Panc1 (cell line): ENCODE measurements around the gene DSCAML1. TPM values are rescaled to one million over a fixed set of nuclear protein-coding genes. Genes with fewer than 3 reads are reported as not detected.

ENCODE experiments used
- ATAC-seq: fragments of 200-7000 bp; cut with Tn5 transposase; 2 replicates; pipeline ENCODE4 v1.9.1; 2020; ENCODE audit warnings: mild to moderate bottlenecking, moderate library complexity
- BruUV-seq: library from RNA; stranded (reverse); fragments of 400-500 nt; replicated peaks from 2 replicates; lab custom pipeline; 2021; lab: Mats Ljungman, UMichigan
- CTCF ChIA-PET: fragments of 300-600 bp; sonication (Branson Sonifier 250); formaldehyde crosslinking; loops from one replicate; lab custom pipeline; 2022; ENCODE audit warnings: antibody characterized with exemption; lab: Charles Lee
- POLR2A ChIA-PET: fragments of 300-600 bp; sonication (Branson Sonifier 250); formaldehyde crosslinking; loops from one replicate; lab custom pipeline; 2022; ENCODE audit warnings: antibody characterized with exemption; lab: Charles Lee
- DNase-seq: peaks from one replicate; pipeline ENCODE4 v3.0.0-alpha.2; 2010; ENCODE audit warnings: low read depth, low spot score
- H3K27ac ChIP-seq: 2 replicates; pipeline ENCODE4 v1.5.1; 2011; ENCODE audit warnings: mild to moderate bottlenecking, low read length, inconsistent platforms
- H3K27me3 ChIP-seq: fragments of 200-500 bp; sonication (Bioruptor generic); 2 replicates; pipeline ENCODE4 v1.6.0; 2014; ENCODE audit warnings: low read length, inconsistent platforms; ENCODE audit not compliant: control insufficient read depth, insufficient read depth
- H3K36me3 ChIP-seq: fragments of 200-500 bp; sonication (Bioruptor generic); 2 replicates; pipeline ENCODE4 v1.5.1; 2014; ENCODE audit warnings: inconsistent platforms, mild to moderate bottlenecking, low read length, moderate library complexity; ENCODE audit not compliant: control insufficient read depth, insufficient read depth
- H3K4me1 ChIP-seq: 2 replicates; pipeline ENCODE4 v1.5.1; 2011; ENCODE audit warnings: inconsistent platforms, mild to moderate bottlenecking, low read length, moderate library complexity; ENCODE audit not compliant: control insufficient read depth, insufficient read depth
- H3K4me3 ChIP-seq, 2 experiments: 2 replicates each; pipeline ENCODE4 v1.5.1; 2011 to 2012; ENCODE audit warnings: low read depth in 2 of 2, low read length in 2 of 2, mild to moderate bottlenecking in 2 of 2, inconsistent platforms in 1 of 2, moderate library complexity in 1 of 2
- H3K9me3 ChIP-seq: fragments of 200-500 bp; sonication (Bioruptor generic); 2 replicates; pipeline ENCODE4 v1.5.1; 2014; ENCODE audit warnings: low read depth, mild to moderate bottlenecking, inconsistent platforms, low read length, moderate library complexity; ENCODE audit not compliant: control insufficient read depth, insufficient read depth
- POLR2AphosphoS5 ChIP-seq: IDR thresholded peaks from 2 replicates; pipeline ENCODE4 v1.6.1; 2012; ENCODE audit warnings: mild to moderate bottlenecking, low read depth, low read length, moderate library complexity
- SIN3A ChIP-seq: IDR thresholded peaks from 2 replicates; pipeline ENCODE4 v1.6.1; 2012; ENCODE audit warnings: low read depth, mild to moderate bottlenecking, low read length, moderate library complexity, borderline replicate concordance; ENCODE audit not compliant: insufficient read depth
- TCF7L2 ChIP-seq: IDR thresholded peaks from 2 replicates; pipeline ENCODE4 v1.6.1; 2011; ENCODE audit warnings: mild to moderate bottlenecking, low read depth, low read length, inconsistent platforms
- in situ Hi-C: cut with HindIII; loops from 2 replicates; pipeline ENCODE4 v1.10.0; 2016; ENCODE audit warnings: low sequenced_read_pairs, low pct_unique_long_range_greater_than_20kb
- intact Hi-C: fragments of 100-400 bp; cut with micrococcal nuclease; formaldehyde crosslinking; loops from one replicate; pipeline ENCODE4 v1.10.0; 2022; ENCODE audit not compliant: unreplicated experiment
- total RNA-seq: library from RNA; stranded (reverse); gene quantifications from one replicate; pipeline ENCODE4 v1.2.1, GENCODE V29; 2021; ENCODE audit not compliant: unreplicated experiment
- TF ChIP-seq, protein P1 (sequence below), 2 experiments: IDR thresholded peaks; 2 replicates each; pipeline ENCODE4 v1.6.1; 2011 to 2012; ENCODE audit warnings: low read depth in 2 of 2, control low read depth in 1 of 2, low read length in 1 of 2, mild to moderate bottlenecking in 1 of 2, moderate library complexity in 1 of 2; ENCODE audit not compliant: insufficient read depth in 1 of 2
- TF ChIP-seq, protein P2 (sequence below): fragments of 450-650 bp; IDR thresholded peaks from 2 replicates; pipeline ENCODE4 v1.5.1; 2017; ENCODE audit warnings: mild to moderate bottlenecking

DSCAML1 gene
- total RNA-seq, 1 experiment from 2014 or later, result 1.6 TPM

DNA sequence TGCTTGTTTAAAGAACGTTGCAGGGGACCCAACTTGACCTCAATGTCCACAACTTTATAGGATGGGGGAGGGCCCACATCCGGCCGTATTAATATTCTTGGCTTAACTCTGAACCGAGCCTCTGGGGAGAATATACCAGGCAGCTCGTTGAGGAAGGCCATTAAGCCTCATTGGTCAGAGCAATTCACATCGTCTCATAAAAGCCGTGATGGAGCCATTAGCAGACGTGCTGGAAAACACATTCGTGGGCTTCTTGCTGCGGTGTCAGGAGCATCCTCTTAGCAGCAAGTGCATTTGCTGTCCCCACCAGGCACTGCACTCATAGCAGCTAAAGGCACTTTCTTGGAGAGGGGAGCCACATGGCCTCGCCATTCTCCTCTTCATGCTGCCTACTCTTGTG, 14.9 kb downstream of the DSCAML1 start:
- BruUV-seq, result no TSS peak
- Histone ChIP-seq H3K4me1 (0 out of 2 replicates have a peak, but pooled peaks cover 4% of the 10 kb centered on the region), H3K9me3 (no peaks in the 10 kb centered on the region), H3K27me3 (peaks cover 34% of the 10 kb centered on the region), H3K4me3 (no peak overlapping the region), H3K36me3 (no peaks in the 10 kb centered on the region), H3K27ac (no peak overlapping the region)
- ChIA-PET POLR2A (interaction anchor here (0.6 kb wide), 1 partner anchor 753 kb away, joined by 3 read pairs; no protein-coding TSS in a partner anchor), CTCF (no interaction called here)
- DNase-seq (no peak), ATAC-seq (no peak)
- in situ Hi-C loops (no loop called here), intact Hi-C loops (no loop called here)
- TF ChIP-seq TCF7L2 (no peak), SIN3A (no peak), POLR2AphosphoS5 (no peak)
- TF ChIP-seq, protein P1, sequence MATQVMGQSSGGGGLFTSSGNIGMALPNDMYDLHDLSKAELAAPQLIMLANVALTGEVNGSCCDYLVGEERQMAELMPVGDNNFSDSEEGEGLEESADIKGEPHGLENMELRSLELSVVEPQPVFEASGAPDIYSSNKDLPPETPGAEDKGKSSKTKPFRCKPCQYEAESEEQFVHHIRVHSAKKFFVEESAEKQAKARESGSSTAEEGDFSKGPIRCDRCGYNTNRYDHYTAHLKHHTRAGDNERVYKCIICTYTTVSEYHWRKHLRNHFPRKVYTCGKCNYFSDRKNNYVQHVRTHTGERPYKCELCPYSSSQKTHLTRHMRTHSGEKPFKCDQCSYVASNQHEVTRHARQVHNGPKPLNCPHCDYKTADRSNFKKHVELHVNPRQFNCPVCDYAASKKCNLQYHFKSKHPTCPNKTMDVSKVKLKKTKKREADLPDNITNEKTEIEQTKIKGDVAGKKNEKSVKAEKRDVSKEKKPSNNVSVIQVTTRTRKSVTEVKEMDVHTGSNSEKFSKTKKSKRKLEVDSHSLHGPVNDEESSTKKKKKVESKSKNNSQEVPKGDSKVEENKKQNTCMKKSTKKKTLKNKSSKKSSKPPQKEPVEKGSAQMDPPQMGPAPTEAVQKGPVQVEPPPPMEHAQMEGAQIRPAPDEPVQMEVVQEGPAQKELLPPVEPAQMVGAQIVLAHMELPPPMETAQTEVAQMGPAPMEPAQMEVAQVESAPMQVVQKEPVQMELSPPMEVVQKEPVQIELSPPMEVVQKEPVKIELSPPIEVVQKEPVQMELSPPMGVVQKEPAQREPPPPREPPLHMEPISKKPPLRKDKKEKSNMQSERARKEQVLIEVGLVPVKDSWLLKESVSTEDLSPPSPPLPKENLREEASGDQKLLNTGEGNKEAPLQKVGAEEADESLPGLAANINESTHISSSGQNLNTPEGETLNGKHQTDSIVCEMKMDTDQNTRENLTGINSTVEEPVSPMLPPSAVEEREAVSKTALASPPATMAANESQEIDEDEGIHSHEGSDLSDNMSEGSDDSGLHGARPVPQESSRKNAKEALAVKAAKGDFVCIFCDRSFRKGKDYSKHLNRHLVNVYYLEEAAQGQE (IDR thresholded peaks at IDR 0.05; ENCODE audit: insufficient read depth in 1 of 2, low read depth in 2 of 2, low read length in 1 of 2), result no peak
- TF ChIP-seq, protein P2, sequence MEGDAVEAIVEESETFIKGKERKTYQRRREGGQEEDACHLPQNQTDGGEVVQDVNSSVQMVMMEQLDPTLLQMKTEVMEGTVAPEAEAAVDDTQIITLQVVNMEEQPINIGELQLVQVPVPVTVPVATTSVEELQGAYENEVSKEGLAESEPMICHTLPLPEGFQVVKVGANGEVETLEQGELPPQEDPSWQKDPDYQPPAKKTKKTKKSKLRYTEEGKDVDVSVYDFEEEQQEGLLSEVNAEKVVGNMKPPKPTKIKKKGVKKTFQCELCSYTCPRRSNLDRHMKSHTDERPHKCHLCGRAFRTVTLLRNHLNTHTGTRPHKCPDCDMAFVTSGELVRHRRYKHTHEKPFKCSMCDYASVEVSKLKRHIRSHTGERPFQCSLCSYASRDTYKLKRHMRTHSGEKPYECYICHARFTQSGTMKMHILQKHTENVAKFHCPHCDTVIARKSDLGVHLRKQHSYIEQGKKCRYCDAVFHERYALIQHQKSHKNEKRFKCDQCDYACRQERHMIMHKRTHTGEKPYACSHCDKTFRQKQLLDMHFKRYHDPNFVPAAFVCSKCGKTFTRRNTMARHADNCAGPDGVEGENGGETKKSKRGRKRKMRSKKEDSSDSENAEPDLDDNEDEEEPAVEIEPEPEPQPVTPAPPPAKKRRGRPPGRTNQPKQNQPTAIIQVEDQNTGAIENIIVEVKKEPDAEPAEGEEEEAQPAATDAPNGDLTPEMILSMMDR, result no peak

DNA sequence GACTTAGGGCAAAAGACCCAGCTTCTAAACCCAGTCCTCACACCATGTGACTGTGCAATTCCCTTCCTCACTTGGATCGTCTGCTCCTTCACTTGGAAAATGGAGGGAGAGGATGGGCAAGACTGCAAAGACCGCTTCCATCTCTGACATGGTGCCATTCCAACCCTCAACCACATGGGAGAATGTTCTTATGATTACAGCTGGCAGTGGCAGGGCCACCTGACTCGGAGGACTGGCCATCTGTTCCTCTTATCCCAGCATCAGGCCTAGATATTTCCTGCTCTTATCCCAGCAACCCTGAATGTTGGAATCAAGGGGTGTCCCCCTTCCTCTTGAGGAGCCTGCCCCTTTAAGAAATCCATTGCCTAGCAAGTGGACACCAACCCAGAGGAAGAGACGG, 15.4 kb downstream of the DSCAML1 start:
- no peaks in the 10 kb centered on the region for H3K9me3 ChIP-seq
- H3K27ac ChIP-seq, result no peak overlapping the region
- H3K27me3 ChIP-seq, result peaks cover 36% of the 10 kb centered on the region
- TF ChIP-seq TCF7L2, result no peak
- TF ChIP-seq, protein P1 (IDR thresholded peaks at IDR 0.05; ENCODE audit: insufficient read depth in 1 of 2, low read depth in 2 of 2, low read length in 1 of 2), result no peak
- TF ChIP-seq, protein P2, result no peak
- no peak for TF ChIP-seq SIN3A
- TF ChIP-seq POLR2AphosphoS5, result no peak
- DNase-seq (no peak), ATAC-seq (no peak)
- CTCF ChIA-PET, result no interaction called here
- no peak overlapping the region for H3K4me3 ChIP-seq
- in situ Hi-C loops (no loop called here), intact Hi-C loops (no loop called here)
- 0 out of 2 replicates have a peak, but pooled peaks cover under 1% of the 10 kb centered on the region for H3K4me1 ChIP-seq
- no TSS peak for BruUV-seq
- no peaks in the 10 kb centered on the region for H3K36me3 ChIP-seq
- POLR2A ChIA-PET, result no interaction called here
